ENCODE data around the gene RPL19.

Gene RPL19

DNA sequence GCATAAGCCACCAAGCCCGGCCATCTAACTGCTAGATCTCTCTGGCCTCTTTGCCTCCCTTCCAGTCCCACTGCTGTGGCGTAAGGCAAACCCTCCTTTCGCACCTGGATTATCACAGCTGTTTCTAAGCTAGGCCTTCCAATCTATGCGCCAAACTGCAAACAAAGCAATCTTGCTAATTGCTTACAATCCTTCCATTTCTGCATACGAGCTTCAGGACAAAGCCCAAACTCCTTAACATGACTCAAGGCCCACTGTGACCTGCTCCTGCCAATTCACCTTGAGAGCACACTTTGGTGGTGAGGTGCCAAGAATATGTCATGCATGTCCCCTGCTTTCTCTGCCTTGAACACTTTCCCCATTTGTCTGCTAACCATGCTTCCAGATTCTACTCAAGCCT is 28.1 kb upstream of the RPL19 start:
- H3K4me3 ChIP-seq (ENCODE audit: low read depth, low read length) = no peak overlapping the region
- TF ChIP-seq, protein P1, sequence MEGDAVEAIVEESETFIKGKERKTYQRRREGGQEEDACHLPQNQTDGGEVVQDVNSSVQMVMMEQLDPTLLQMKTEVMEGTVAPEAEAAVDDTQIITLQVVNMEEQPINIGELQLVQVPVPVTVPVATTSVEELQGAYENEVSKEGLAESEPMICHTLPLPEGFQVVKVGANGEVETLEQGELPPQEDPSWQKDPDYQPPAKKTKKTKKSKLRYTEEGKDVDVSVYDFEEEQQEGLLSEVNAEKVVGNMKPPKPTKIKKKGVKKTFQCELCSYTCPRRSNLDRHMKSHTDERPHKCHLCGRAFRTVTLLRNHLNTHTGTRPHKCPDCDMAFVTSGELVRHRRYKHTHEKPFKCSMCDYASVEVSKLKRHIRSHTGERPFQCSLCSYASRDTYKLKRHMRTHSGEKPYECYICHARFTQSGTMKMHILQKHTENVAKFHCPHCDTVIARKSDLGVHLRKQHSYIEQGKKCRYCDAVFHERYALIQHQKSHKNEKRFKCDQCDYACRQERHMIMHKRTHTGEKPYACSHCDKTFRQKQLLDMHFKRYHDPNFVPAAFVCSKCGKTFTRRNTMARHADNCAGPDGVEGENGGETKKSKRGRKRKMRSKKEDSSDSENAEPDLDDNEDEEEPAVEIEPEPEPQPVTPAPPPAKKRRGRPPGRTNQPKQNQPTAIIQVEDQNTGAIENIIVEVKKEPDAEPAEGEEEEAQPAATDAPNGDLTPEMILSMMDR (IDR thresholded peaks at IDR 0.05; ENCODE audit: insufficient read depth, low read depth, low read length, missing control alignments) = no peak
- no peak for DNase-seq (ENCODE audit: low read depth)

GRCh38 chr17:39173080-39173479 is 27.0 kb upstream of the RPL19 start:
- TF ChIP-seq, protein P1 (IDR thresholded peaks at IDR 0.05; ENCODE audit: insufficient read depth, low read depth, low read length, missing control alignments) = no peak
- no peak for DNase-seq (ENCODE audit: low read depth)
- H3K4me3 ChIP-seq (ENCODE audit: low read depth, low read length) = no peak overlapping the region

- no peak for DNase-seq (ENCODE audit: low read depth)
- TF ChIP-seq, protein P1 (IDR thresholded peaks at IDR 0.05; ENCODE audit: insufficient read depth, low read depth, low read length, missing control alignments) = no peak
- H3K4me3 ChIP-seq (ENCODE audit: low read depth, low read length) = no peak overlapping the region
These were observed 26.4 kb upstream of the RPL19 start for GRCh38 chr17:39173526-39174274.

DNA sequence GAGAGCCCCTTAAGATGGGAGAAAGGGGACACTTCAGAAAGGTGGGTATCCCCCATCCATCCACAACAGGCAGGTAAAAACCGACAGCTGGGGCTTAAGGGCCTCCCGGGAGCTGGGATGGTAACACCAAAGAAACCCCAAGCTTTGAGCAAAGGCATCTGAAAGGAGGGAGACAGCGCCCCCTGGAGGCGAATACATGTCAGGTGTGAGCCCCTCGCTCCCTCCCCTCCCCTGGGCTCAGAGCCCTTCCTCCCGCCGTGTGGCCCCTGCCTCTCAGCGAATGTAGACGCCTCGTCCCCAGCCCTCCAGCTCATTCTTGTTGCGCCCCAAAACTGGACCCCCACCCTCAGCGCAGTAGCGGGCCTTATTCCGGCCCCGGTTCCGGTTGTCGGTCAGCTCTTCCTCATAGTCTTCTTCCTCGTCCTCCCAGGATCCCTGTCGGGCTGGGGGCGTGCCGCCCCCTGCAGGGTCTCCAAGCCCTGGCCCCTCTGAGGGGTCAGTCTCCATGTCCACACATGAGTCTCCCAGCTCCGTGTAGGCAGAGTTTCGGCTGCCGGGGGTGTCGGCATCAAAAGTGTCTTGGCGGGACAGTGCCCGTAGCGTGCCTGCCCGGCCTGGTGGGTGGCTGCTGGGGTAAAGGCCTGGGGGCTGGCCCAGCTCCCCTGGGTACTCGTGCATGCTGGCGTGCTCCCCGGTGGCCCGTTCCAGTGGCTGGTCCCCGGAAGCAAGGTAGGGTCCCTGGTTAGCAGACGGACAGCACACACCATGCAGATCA is 25.0 kb upstream of the RPL19 start:
- no peak overlapping the region for H3K4me3 ChIP-seq (ENCODE audit: low read depth, low read length)
- DNase-seq (ENCODE audit: low read depth) = peak; percentile 81
- TF ChIP-seq, protein P1 (IDR thresholded peaks at IDR 0.05; ENCODE audit: insufficient read depth, low read depth, low read length, missing control alignments) = peak; percentile 90

- DNase-seq (ENCODE audit: low read depth) = no peak
- no peak overlapping the region for H3K4me3 ChIP-seq (ENCODE audit: low read depth, low read length)
- TF ChIP-seq, protein P1 (IDR thresholded peaks at IDR 0.05; ENCODE audit: insufficient read depth, low read depth, low read length, missing control alignments) = no peak
These were observed 24.4 kb upstream of the RPL19 start for GRCh38 chr17:39175695-39176093.

DNA sequence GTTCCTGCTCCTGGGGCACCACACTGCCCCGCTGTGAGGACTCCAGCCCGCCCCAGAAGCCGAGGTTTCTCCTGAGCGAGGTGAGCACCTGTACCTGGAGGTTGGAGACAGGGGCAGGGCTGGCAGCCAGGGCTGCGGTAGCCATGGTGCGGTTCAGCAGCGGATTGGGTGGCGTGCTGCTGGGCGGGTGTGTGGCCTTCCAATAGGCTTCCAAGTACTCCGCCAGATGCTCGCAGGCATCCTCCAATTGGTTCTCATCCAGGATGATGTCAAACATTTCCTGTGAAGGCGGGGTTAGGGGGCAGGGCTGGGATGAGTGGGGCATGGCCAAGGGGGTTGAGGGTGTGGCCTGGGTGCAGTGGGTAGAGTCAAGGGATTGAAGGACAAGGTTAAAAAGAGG is 22.8 kb upstream of the RPL19 start:
- no peak overlapping the region for H3K4me3 ChIP-seq (ENCODE audit: low read depth, low read length)
- no peak for DNase-seq (ENCODE audit: low read depth)
- TF ChIP-seq, protein P1 (IDR thresholded peaks at IDR 0.05; ENCODE audit: insufficient read depth, low read depth, low read length, missing control alignments) = no peak
